Renal cortex interstitium (tissue), 11 donors: Measurements from ENCODE around the gene RBM26. TPM values are rescaled to one million over a fixed set of nuclear protein-coding genes. Genes with fewer than 3 reads are reported as not detected.
"Not testable (repeated sequence)": the region's sequence is repeated elsewhere in the genome, so short reads cannot be mapped to it uniquely, and the experiment has no call there.

ENCODE experiments used
- DNase-seq, 11 donors: peaks; one replicate each; pipeline ENCODE4 v3.0.0-alpha.2; 2013; ENCODE audit warnings: low read depth in 9 of 11, low spot score in 4 of 11; ENCODE audit errors: extremely low read depth in 1 of 11
- polyA plus RNA-seq, 3 donors: library from polyadenylated mRNA; unstranded; fragments of 120-200 nt; gene quantifications; one replicate each; pipeline ENCODE4 v1.2.1, GENCODE V29; 2013; ENCODE audit not compliant: insufficient read length in 3 of 3

RBM26 gene
- polyA plus RNA-seq, 3 donors = 72.4 to 87.1 (median 84.5) TPM

- DNase-seq = no peak
Measured at GRCh38 chr13:79307433-79307861, 98.6 kb downstream of the RBM26 start.

GRCh38 chr13:79306650-79307049, 99.4 kb downstream of the RBM26 start:
- no peak for DNase-seq

- no peak for DNase-seq
Measured at GRCh38 chr13:79297128-79297527, 108.9 kb downstream of the RBM26 start.

- DNase-seq = no peak
Measured at GRCh38 chr13:79295906-79296706, 109.9 kb downstream of the RBM26 start.

- no peak for DNase-seq
Measured at GRCh38 chr13:79290595-79291244, 115.3 kb downstream of the RBM26 start.

- DNase-seq = no peak
Measured at GRCh38 chr13:79289571-79289970, 116.5 kb downstream of the RBM26 start.

GRCh38 chr13:79287939-79288795, 117.9 kb downstream of the RBM26 start:
- no peak for DNase-seq

GRCh38 chr13:79285159-79285558, 120.9 kb downstream of the RBM26 start:
- no peak for DNase-seq

GRCh38 chr13:79283742-79284141, 122.3 kb downstream of the RBM26 start:
- DNase-seq = no peak

- no peak for DNase-seq
Measured at GRCh38 chr13:79282976-79283375, 123.1 kb downstream of the RBM26 start.

GRCh38 chr13:79282508-79282907, 123.5 kb downstream of the RBM26 start:
- no peak for DNase-seq

GRCh38 chr13:79281339-79281747, 124.7 kb downstream of the RBM26 start:
- DNase-seq = no peak

GRCh38 chr13:79279735-79280134, 126.3 kb downstream of the RBM26 start:
- not testable (repeated sequence) for DNase-seq

GRCh38 chr13:79273045-79273444, 133.0 kb downstream of the RBM26 start:
- no peak for DNase-seq

GRCh38 chr13:79271616-79272015, 134.4 kb downstream of the RBM26 start:
- no peak for DNase-seq

GRCh38 chr13:79270859-79271258, 135.2 kb downstream of the RBM26 start:
- DNase-seq = no peak
